Measurements from ENCODE around the gene NACA2.

GRCh38 chr17:61597607-61598006 is 6.6 kb upstream of the NACA2 start:
- TF ChIP-seq, protein P1, sequence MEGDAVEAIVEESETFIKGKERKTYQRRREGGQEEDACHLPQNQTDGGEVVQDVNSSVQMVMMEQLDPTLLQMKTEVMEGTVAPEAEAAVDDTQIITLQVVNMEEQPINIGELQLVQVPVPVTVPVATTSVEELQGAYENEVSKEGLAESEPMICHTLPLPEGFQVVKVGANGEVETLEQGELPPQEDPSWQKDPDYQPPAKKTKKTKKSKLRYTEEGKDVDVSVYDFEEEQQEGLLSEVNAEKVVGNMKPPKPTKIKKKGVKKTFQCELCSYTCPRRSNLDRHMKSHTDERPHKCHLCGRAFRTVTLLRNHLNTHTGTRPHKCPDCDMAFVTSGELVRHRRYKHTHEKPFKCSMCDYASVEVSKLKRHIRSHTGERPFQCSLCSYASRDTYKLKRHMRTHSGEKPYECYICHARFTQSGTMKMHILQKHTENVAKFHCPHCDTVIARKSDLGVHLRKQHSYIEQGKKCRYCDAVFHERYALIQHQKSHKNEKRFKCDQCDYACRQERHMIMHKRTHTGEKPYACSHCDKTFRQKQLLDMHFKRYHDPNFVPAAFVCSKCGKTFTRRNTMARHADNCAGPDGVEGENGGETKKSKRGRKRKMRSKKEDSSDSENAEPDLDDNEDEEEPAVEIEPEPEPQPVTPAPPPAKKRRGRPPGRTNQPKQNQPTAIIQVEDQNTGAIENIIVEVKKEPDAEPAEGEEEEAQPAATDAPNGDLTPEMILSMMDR (IDR thresholded peaks at IDR 0.05), result no peak
- no peak for TF ChIP-seq ZSCAN18 (CRISPR knock-in tag; IDR thresholded peaks at IDR 0.05)
- TF ChIP-seq E2F1 (CRISPR knock-in tag; IDR thresholded peaks at IDR 0.05), result no peak
- TF ChIP-seq, protein P2, sequence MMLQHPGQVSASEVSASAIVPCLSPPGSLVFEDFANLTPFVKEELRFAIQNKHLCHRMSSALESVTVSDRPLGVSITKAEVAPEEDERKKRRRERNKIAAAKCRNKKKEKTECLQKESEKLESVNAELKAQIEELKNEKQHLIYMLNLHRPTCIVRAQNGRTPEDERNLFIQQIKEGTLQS (CRISPR knock-in tag; conservative IDR thresholded peaks at IDR 0.05), result no peak
- no peak for TF ChIP-seq SMAD3 (CRISPR knock-in tag; IDR thresholded peaks at IDR 0.05; ENCODE audit: borderline replicate concordance)
- TF ChIP-seq, protein P3, sequence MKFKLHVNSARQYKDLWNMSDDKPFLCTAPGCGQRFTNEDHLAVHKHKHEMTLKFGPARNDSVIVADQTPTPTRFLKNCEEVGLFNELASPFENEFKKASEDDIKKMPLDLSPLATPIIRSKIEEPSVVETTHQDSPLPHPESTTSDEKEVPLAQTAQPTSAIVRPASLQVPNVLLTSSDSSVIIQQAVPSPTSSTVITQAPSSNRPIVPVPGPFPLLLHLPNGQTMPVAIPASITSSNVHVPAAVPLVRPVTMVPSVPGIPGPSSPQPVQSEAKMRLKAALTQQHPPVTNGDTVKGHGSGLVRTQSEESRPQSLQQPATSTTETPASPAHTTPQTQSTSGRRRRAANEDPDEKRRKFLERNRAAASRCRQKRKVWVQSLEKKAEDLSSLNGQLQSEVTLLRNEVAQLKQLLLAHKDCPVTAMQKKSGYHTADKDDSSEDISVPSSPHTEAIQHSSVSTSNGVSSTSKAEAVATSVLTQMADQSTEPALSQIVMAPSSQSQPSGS (CRISPR knock-in tag; IDR thresholded peaks at IDR 0.05; ENCODE audit: borderline replicate concordance, low read depth), result no peak
- no peak for TF ChIP-seq TCF7 (CRISPR knock-in tag; IDR thresholded peaks at IDR 0.05; ENCODE audit: low read depth)
- TF ChIP-seq NFE2L1 (CRISPR knock-in tag; IDR thresholded peaks at IDR 0.05), result no peak
- TF ChIP-seq ZNF396 (CRISPR knock-in tag; IDR thresholded peaks at IDR 0.05; ENCODE audit: borderline replicate concordance), result no peak
- TF ChIP-seq FOXJ3 (CRISPR knock-in tag; IDR thresholded peaks at IDR 0.05; ENCODE audit: borderline replicate concordance), result no peak
- no peak for TF ChIP-seq NR1H2 (CRISPR knock-in tag; IDR thresholded peaks at IDR 0.05)

All from WTC11 (cell line).